DND-41 (cell line): ENCODE measurements around the gene ZNF384.

Experiments used
- ATAC-seq: fragments of 200-7000 bp; cut with Tn5 transposase; 3 replicates; pipeline ENCODE4 v1.9.1; 2021; ENCODE audit warnings: low read depth; ENCODE audit not compliant: insufficient read depth
- DNase-seq: peaks from one replicate; pipeline ENCODE4 v3.0.0-alpha.2; 2020
- H2AFZ ChIP-seq: 2 replicates; pipeline ENCODE4 v1.6.0; 2012; ENCODE audit warnings: low read depth, low read length
- H3K27ac ChIP-seq: 2 replicates; pipeline ENCODE4 v1.5.1; 2012; ENCODE audit warnings: low read length, inconsistent platforms
- H3K27me3 ChIP-seq: fragments of 200-600 bp; sonication (generic); 2 replicates; pipeline ENCODE4 v1.6.0; 2012; ENCODE audit warnings: low read length, mild to moderate bottlenecking, inconsistent platforms; ENCODE audit not compliant: insufficient read depth, poor library complexity
- H3K36me3 ChIP-seq: 2 replicates; pipeline ENCODE4 v1.5.1; 2012; ENCODE audit warnings: low read length, inconsistent platforms; ENCODE audit not compliant: insufficient read depth
- H3K4me1 ChIP-seq: 2 replicates; pipeline ENCODE4 v1.5.1; 2012; ENCODE audit warnings: mild to moderate bottlenecking, low read length; ENCODE audit not compliant: insufficient read depth
- H3K4me2 ChIP-seq: 2 replicates; pipeline ENCODE4 v1.6.0; 2012; ENCODE audit warnings: mild to moderate bottlenecking, moderate library complexity, low read length, inconsistent platforms; ENCODE audit not compliant: insufficient read depth
- H3K4me3 ChIP-seq, 2 experiments: fragments of 200-600 bp in 1 of 2; shearing (Covaris generic) in 1 of 2; 2 replicates each; pipeline ENCODE4 v1.5.1; 2012 to 2016; ENCODE audit warnings: inconsistent platforms in 2 of 2, low read length in 2 of 2, mild to moderate bottlenecking in 2 of 2, low read depth in 1 of 2, moderate library complexity in 1 of 2
- H3K79me2 ChIP-seq: 2 replicates; pipeline ENCODE4 v1.6.0; 2012; ENCODE audit warnings: low read length, inconsistent platforms; ENCODE audit not compliant: insufficient read depth
- H3K9ac ChIP-seq: 2 replicates; pipeline ENCODE4 v1.6.0; 2012; ENCODE audit warnings: low read depth, mild to moderate bottlenecking, inconsistent platforms, low read length, moderate library complexity
- H3K9me3 ChIP-seq: 2 replicates; pipeline ENCODE4 v1.5.1; 2012; ENCODE audit warnings: low read length, moderate library complexity, mild to moderate bottlenecking, inconsistent platforms; ENCODE audit not compliant: insufficient read depth, severe bottlenecking
- H4K20me1 ChIP-seq: 2 replicates; pipeline ENCODE4 v1.6.0; 2012; ENCODE audit warnings: low read length; ENCODE audit not compliant: insufficient read depth
- CTCF ChIP-seq: IDR thresholded peaks from 2 replicates; pipeline ENCODE4 v1.5.1; 2012; ENCODE audit warnings: borderline replicate concordance, low read length, moderate library complexity, mild to moderate bottlenecking; ENCODE audit not compliant: poor library complexity, severe bottlenecking; ENCODE audit errors: extremely low read depth
- EZH2 ChIP-seq: IDR thresholded peaks from 3 replicates; pipeline ENCODE4 v1.6.1; 2012; ENCODE audit warnings: borderline replicate concordance, low read depth, mild to moderate bottlenecking, moderate library complexity, low read length, inconsistent platforms; ENCODE audit not compliant: severe bottlenecking

The ZNF384 gene

DNA sequence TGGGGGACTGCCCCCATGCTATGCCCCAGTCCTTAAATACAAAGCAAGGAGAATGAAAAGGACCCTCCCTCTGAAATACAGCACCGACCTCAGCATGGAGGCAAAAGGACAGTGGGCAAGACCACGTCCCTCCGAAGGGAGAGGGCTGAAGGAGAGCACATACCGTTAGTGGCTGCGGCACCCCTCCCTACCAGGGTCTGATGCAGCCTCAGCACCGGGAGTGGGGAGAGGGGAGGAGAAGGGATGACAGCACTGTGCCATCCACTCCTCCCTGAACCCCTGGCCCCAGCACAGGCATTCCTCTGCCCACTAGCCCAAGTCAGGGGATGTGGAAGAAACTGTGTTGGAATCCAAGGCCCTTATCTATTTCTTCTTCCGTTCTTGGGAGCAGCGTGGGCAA is 38.3 kb downstream of the ZNF384 start:
- no peaks in the 10 kb centered on the region for H3K79me2 ChIP-seq
- H3K4me3 ChIP-seq, result no peak overlapping the region
- H3K4me2 ChIP-seq, result no peak overlapping the region
- TF ChIP-seq CTCF, result no peak
- no peak for TF ChIP-seq EZH2
- peaks cover 63% of the 10 kb centered on the region for H3K36me3 ChIP-seq
- H3K9ac ChIP-seq, result no peak overlapping the region
- no peaks in the 10 kb centered on the region for H3K27me3 ChIP-seq
- H3K4me1 ChIP-seq, result no peaks in the 10 kb centered on the region
- no peak overlapping the region for H3K27ac ChIP-seq
- no peaks in the 10 kb centered on the region for H4K20me1 ChIP-seq
- H2AFZ ChIP-seq, result no peak overlapping the region
- H3K9me3 ChIP-seq, result no peaks in the 10 kb centered on the region
- DNase-seq (no peak), ATAC-seq (no peak)

- no peaks in the 10 kb centered on the region for H3K27me3 ChIP-seq
- H3K27ac ChIP-seq, result no peak within 1 kb of the TSS
- H2AFZ ChIP-seq, result no peak within 1 kb of the TSS
- no peak within 1 kb of the TSS for H3K9ac ChIP-seq
- H3K36me3 ChIP-seq, result peaks cover 31% of the 10 kb centered on the region
- DNase-seq, result no peak
- TF ChIP-seq EZH2 (no peak), CTCF (no peak)
- no peak for ATAC-seq
- H3K4me1 ChIP-seq, result no peaks in the 10 kb centered on the region; the same call in 1 of the 2 replicates
- H3K79me2 ChIP-seq, result no peaks in the 10 kb centered on the region
- H3K9me3 ChIP-seq, result no peaks in the 10 kb centered on the region
- no peaks in the 10 kb centered on the region for H4K20me1 ChIP-seq
- no peak within 1 kb of the TSS for H3K4me2 ChIP-seq
- H3K4me3 ChIP-seq, result no peak within 1 kb of the TSS
Measured at GRCh38 chr12:6647083-6647604, 42.0 kb downstream of the ZNF384 start, which contains the start of gene ACRBP. ACRBP (minus strand) TSS chr12:6647432; CDS start chr12:6647366, 66 bp downstream.

DNA sequence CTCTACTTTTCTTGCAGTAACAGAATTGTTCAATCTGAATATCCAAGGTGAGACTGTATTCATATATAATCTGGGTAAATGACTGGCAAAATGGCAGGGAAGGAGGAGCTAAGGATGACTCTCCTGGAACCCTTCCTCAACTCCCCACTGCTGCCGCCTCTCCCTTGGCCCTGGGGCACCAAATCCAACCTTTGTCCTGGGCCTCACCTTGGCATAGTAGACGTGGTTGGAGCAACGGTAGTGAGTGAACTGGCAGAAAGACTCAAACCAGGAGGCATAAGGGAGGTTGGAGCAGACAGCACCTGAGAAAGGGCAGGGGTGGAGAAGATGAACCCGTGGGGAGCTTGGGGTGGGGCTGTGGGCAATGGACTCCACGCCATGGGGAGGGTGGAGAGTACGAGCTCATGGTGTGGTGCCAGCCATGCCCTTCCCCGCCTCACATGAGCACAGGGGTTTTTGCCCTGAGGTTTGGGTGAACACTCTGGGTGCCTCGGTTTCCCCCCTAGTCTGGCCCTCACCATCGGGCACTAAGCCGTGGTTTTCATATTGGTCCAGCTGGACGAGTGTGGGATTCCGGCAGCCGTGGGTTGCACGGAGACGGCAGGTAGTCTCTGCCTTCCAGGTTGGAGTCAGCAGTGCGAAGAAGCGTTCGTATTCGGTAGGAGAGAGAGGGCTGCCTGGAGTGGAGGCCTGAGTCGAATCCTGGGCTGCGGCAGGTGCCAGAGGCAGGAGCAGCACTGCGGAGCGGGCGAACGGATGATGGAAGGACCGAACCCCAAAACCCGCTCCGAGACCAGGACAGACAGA is 42.7 kb downstream of the ZNF384 start:
- no peak overlapping the region for H3K27ac ChIP-seq
- TF ChIP-seq EZH2, result no peak
- TF ChIP-seq CTCF, result no peak
- no peaks in the 10 kb centered on the region for H3K79me2 ChIP-seq
- H3K36me3 ChIP-seq, result peaks cover 25% of the 10 kb centered on the region
- no peak overlapping the region for H2AFZ ChIP-seq
- ATAC-seq, result no peak
- H3K27me3 ChIP-seq, result no peaks in the 10 kb centered on the region
- no peaks in the 10 kb centered on the region for H3K9me3 ChIP-seq
- no peak for DNase-seq
- no peaks in the 10 kb centered on the region for H4K20me1 ChIP-seq
- no peak overlapping the region for H3K9ac ChIP-seq
- no peak overlapping the region for H3K4me3 ChIP-seq
- H3K4me2 ChIP-seq, result no peak overlapping the region
- H3K4me1 ChIP-seq, result no peaks in the 10 kb centered on the region; the same call in 1 of the 2 replicates
